H1 (cell line): ENCODE results near the gene RIIAD1. TPM values are rescaled to one million over a fixed set of nuclear protein-coding genes. Genes with fewer than 3 reads are reported as not detected.

Experiments used
- CTCF ChIA-PET: fragments of 300-600 bp; sonication (Branson Sonifier 250); formaldehyde crosslinking; loops from one replicate; lab custom pipeline; 2021; ENCODE audit not compliant: partially characterized antibody; lab: Charles Lee
- POLR2A ChIA-PET: fragments of 300-600 bp; sonication (Branson Sonifier 250); formaldehyde crosslinking; loops from one replicate; lab custom pipeline; 2021; ENCODE audit warnings: inconsistent platforms; ENCODE audit not compliant: partially characterized antibody; lab: Charles Lee
- DNase-seq, 2 experiments: peaks; one replicate each; pipeline versions ENCODE4 v3.0.0 to v3.0.0-alpha.2; 2010 to 2022; ENCODE audit warnings: low spot score in 2 of 2, low read depth in 1 of 2, mixed read lengths in 1 of 2
- FAIRE-seq: peaks from 2 replicates; lab custom pipeline; 2011; peaks lifted over from hg19 to GRCh38; lab: Jason Lieb, UNC
- H2AFZ ChIP-seq: 2 replicates; pipeline ENCODE4 v1.8.1; 2012; ENCODE audit warnings: low read length, inconsistent platforms
- H2AK5ac ChIP-seq: 2 replicates; pipeline ENCODE4 v1.6.1; 2013; ENCODE audit warnings: low read depth, low read length
- H2BK120ac ChIP-seq: replicated peaks from 2 replicates; pipeline ENCODE3; 2013; ENCODE audit warnings: low read depth, low read length, inconsistent platforms
- H2BK12ac ChIP-seq: 2 replicates; pipeline ENCODE4 v1.6.1; 2013; ENCODE audit warnings: low read depth, low read length
- H2BK15ac ChIP-seq: 2 replicates; pipeline ENCODE4 v1.6.1; 2013; ENCODE audit warnings: low read length
- H2BK20ac ChIP-seq: 2 replicates; pipeline ENCODE4 v1.6.1; 2013; ENCODE audit warnings: low read length
- H2BK5ac ChIP-seq: 2 replicates; pipeline ENCODE4 v1.6.1; 2013; ENCODE audit warnings: low read depth, low read length
- H3K14ac ChIP-seq: 2 replicates; pipeline ENCODE4 v1.6.1; 2013; ENCODE audit warnings: inconsistent platforms; ENCODE audit not compliant: insufficient read length
- H3K18ac ChIP-seq: 2 replicates; pipeline ENCODE4 v1.6.1; 2013; ENCODE audit warnings: low read length; ENCODE audit errors: extremely low read depth
- H3K23ac ChIP-seq: 2 replicates; pipeline ENCODE4 v1.6.1; 2013; ENCODE audit warnings: inconsistent platforms; ENCODE audit not compliant: insufficient read length
- H3K23me2 ChIP-seq: 2 replicates; pipeline ENCODE4 v1.6.1; 2013; ENCODE audit warnings: low read depth, low read length
- H3K27ac ChIP-seq: 2 replicates; pipeline ENCODE4 v1.6.1; 2011; ENCODE audit warnings: low read depth, low read length, inconsistent platforms
- H3K27me3 ChIP-seq, 4 experiments: replicated peaks in 1 of 4; 1 replicate in 1 of 4; 2 replicates in 3 of 4; pipeline versions ENCODE4 v1.6.1 to v1.8.1; 2011 to 2013; ENCODE audit warnings: low read length in 3 of 4, mild to moderate bottlenecking in 3 of 4, inconsistent platforms in 2 of 4, mixed read lengths in 2 of 4, moderate library complexity in 1 of 4; ENCODE audit not compliant: control insufficient read depth in 3 of 4, insufficient read depth in 3 of 4; ENCODE audit errors: extremely low read depth in 1 of 4
- H3K36me3 ChIP-seq, 4 experiments: 2 replicates each; pipeline versions ENCODE4 v1.6.1 to v1.8.1; 2011 to 2013; ENCODE audit warnings: mild to moderate bottlenecking in 4 of 4, low read length in 3 of 4, moderate library complexity in 2 of 4, control low read depth in 1 of 4, inconsistent platforms in 1 of 4; ENCODE audit not compliant: insufficient read depth in 4 of 4, control insufficient read depth in 2 of 4
- H3K4ac ChIP-seq: replicated peaks from 2 replicates; pipeline ENCODE3; 2013; ENCODE audit warnings: low read length, low read depth, mixed read lengths, inconsistent platforms; ENCODE audit not compliant: insufficient read length
- H3K4me1 ChIP-seq, 4 experiments: replicated peaks in 1 of 4; 1 replicate in 1 of 4; 2 replicates in 3 of 4; pipeline versions ENCODE4 v1.6.1 to v1.8.1; 2011 to 2013; ENCODE audit warnings: low read length in 3 of 4, inconsistent platforms in 2 of 4, mixed read lengths in 1 of 4; ENCODE audit not compliant: insufficient read depth in 4 of 4, control insufficient read depth in 3 of 4
- H3K4me2 ChIP-seq, 2 experiments: 2 replicates each; pipeline versions ENCODE4 v1.6.1 to v1.8.1; 2011 to 2013; ENCODE audit warnings: low read depth in 2 of 2, low read length in 2 of 2, control low read depth in 1 of 2, inconsistent platforms in 1 of 2, mild to moderate bottlenecking in 1 of 2; ENCODE audit not compliant: insufficient read depth in 1 of 2
- H3K4me3 ChIP-seq, 4 experiments: fragments of 200-600, 300-600 bp in 1 of 4; sonication (generic), shearing (Covaris generic), sonication (Bioruptor Twin) in 1 of 4; 2 replicates each; pipeline versions ENCODE4 v1.5.1 to v1.8.1; 2011 to 2016; ENCODE audit warnings: low read length in 4 of 4, low read depth in 3 of 4, control low read depth in 2 of 4, inconsistent platforms in 2 of 4, mild to moderate bottlenecking in 2 of 4, mixed read lengths in 1 of 4, moderate library complexity in 1 of 4; ENCODE audit not compliant: insufficient read depth in 2 of 4; ENCODE audit errors: extremely low read depth in 1 of 4
- H3K56ac ChIP-seq: replicated peaks from 2 replicates; pipeline ENCODE3; 2013; ENCODE audit warnings: low read depth, mild to moderate bottlenecking, mixed read lengths, low read length, inconsistent platforms; ENCODE audit not compliant: insufficient read length
- H3K79me1 ChIP-seq: 2 replicates; pipeline ENCODE4 v1.6.1; 2013; ENCODE audit warnings: low read depth, low read length, control low read depth
- H3K79me2 ChIP-seq, 2 experiments: 2 replicates each; pipeline versions ENCODE4 v1.6.1 to v1.8.1; 2012 to 2013; ENCODE audit warnings: low read length in 2 of 2, mild to moderate bottlenecking in 2 of 2, inconsistent platforms in 1 of 2; ENCODE audit not compliant: insufficient read depth in 2 of 2, control insufficient read depth in 1 of 2
- H3K9ac ChIP-seq, 4 experiments: replicated peaks in 1 of 4; 1 replicate in 1 of 4; 2 replicates in 3 of 4; pipeline versions ENCODE4 v1.6.1 to v1.8.1; 2011 to 2013; ENCODE audit warnings: low read depth in 3 of 4, low read length in 3 of 4, control low read depth in 2 of 4, mild to moderate bottlenecking in 2 of 4, moderate library complexity in 2 of 4, inconsistent platforms in 1 of 4; ENCODE audit errors: extremely low read depth in 1 of 4
- H3K9me3 ChIP-seq, 2 experiments: 2 replicates each; pipeline versions ENCODE4 v1.6.1 to v1.8.1; 2012 to 2013; ENCODE audit warnings: mild to moderate bottlenecking in 2 of 2, moderate library complexity in 2 of 2, control low read depth in 1 of 2, inconsistent platforms in 1 of 2, low read depth in 1 of 2, low read length in 1 of 2, mixed read lengths in 1 of 2; ENCODE audit not compliant: insufficient read depth in 2 of 2
- H4K20me1 ChIP-seq, 2 experiments: replicated peaks in 1 of 2; 2 replicates each; pipeline versions ENCODE3 to v1.8.1; 2011 to 2013; ENCODE audit warnings: inconsistent platforms in 2 of 2, low read length in 2 of 2, mild to moderate bottlenecking in 1 of 2; ENCODE audit not compliant: insufficient read depth in 2 of 2, control insufficient read depth in 1 of 2
- H4K5ac ChIP-seq: 2 replicates; pipeline ENCODE4 v1.6.1; 2013; ENCODE audit warnings: low read length, low read depth, mixed read lengths, inconsistent platforms; ENCODE audit not compliant: insufficient read length
- H4K8ac ChIP-seq: 2 replicates; pipeline ENCODE4 v1.8.0; 2013; ENCODE audit warnings: mild to moderate bottlenecking, moderate library complexity, low read length, inconsistent platforms; ENCODE audit not compliant: insufficient read depth; ENCODE audit errors: extremely low read depth
- H4K91ac ChIP-seq: replicated peaks from 2 replicates; pipeline ENCODE3; 2013; ENCODE audit warnings: low read length, mixed read lengths, inconsistent platforms; ENCODE audit not compliant: insufficient read length
- BACH1 ChIP-seq: IDR thresholded peaks from 2 replicates; pipeline ENCODE4 v1.6.1; 2012; ENCODE audit warnings: low read length, improper control_type of control experiment
- BCL11A ChIP-seq, 2 experiments: IDR thresholded peaks; one replicate each; pipeline ENCODE4 v1.6.1; 2011; ENCODE audit warnings: low read depth in 2 of 2, low read length in 2 of 2, mild to moderate bottlenecking in 2 of 2
- BRCA1 ChIP-seq: IDR thresholded peaks from 2 replicates; pipeline ENCODE4 v1.6.1; 2012; ENCODE audit warnings: low read depth, low read length, improper control_type of control experiment
- CREB1 ChIP-seq: IDR thresholded peaks from 2 replicates; pipeline ENCODE4 v1.6.1; 2012; ENCODE audit warnings: inconsistent platforms
- EGR1 ChIP-seq: IDR thresholded peaks from 2 replicates; pipeline ENCODE4 v1.6.1; 2011; ENCODE audit warnings: low read depth, low read length, borderline replicate concordance
- HDAC6 ChIP-seq: IDR thresholded peaks from one replicate; pipeline ENCODE4 v1.7.1; 2012; ENCODE audit warnings: low read depth, mild to moderate bottlenecking, inconsistent platforms, low read length, moderate library complexity
- NRF1 ChIP-seq: IDR thresholded peaks from 2 replicates; pipeline ENCODE4 v1.6.1; 2011; ENCODE audit warnings: mild to moderate bottlenecking, low read depth, low read length, improper control_type of control experiment
- POLR2AphosphoS5 ChIP-seq: IDR thresholded peaks from 2 replicates; pipeline ENCODE4 v1.6.1; 2011; ENCODE audit warnings: low read depth, low read length
- RAD21 ChIP-seq, 2 experiments: IDR thresholded peaks in 1 of 2; conservative IDR thresholded peaks in 1 of 2; 2 replicates each; pipeline ENCODE4 v1.6.1; 2011; ENCODE audit warnings: low read depth in 2 of 2, low read length in 2 of 2, improper control_type of control experiment in 1 of 2, inconsistent platforms in 1 of 2, mild to moderate bottlenecking in 1 of 2, moderate library complexity in 1 of 2
- RFX5 ChIP-seq: IDR thresholded peaks from 2 replicates; pipeline ENCODE4 v1.6.1; 2011; ENCODE audit warnings: low read depth, low read length, improper control_type of control experiment, borderline replicate concordance
- SIRT6 ChIP-seq: IDR thresholded peaks from one replicate; pipeline ENCODE4 v1.7.1; 2012; ENCODE audit warnings: low read length, inconsistent platforms
- SP4 ChIP-seq: IDR thresholded peaks from 2 replicates; pipeline ENCODE4 v1.6.1; 2012; ENCODE audit warnings: low read length, inconsistent platforms
- YY1 ChIP-seq: IDR thresholded peaks from 2 replicates; pipeline ENCODE4 v1.6.1; 2011; ENCODE audit warnings: low read depth, mild to moderate bottlenecking, low read length
- WGBS, 2 experiments: shearing (Covaris generic) in 1 of 2; methylation state at CpG; one replicate each; pipeline versions ENCODE4 v1.1.6 to v1.1.7; 2013 to 2015; ENCODE audit warnings: low lambda C conversion rate in 2 of 2, mixed read lengths in 2 of 2, inconsistent platforms in 1 of 2, low coverage in 1 of 2, missing lambda C conversion rate in 1 of 2; ENCODE audit not compliant: insufficient replicate concordance in 2 of 2, insufficient coverage in 1 of 2, insufficient read length in 1 of 2; ENCODE audit errors: extremely low coverage in 1 of 2, missing lambda C conversion rate in 1 of 2; 5-methylcytosine and 5-hydroxymethylcytosine counted together
- polyA plus RNA-seq, 7 experiments: library from polyadenylated mRNA; depleted of rRNA in 3 of 7; stranded (reverse) in 5 of 7; unstranded in 2 of 7; fragments of >200 nt in 5 of 7; fragments of 200-250 nt in 2 of 7; gene quantifications; 1 replicate in 5 of 7; 2 replicates in 1 of 7; 4 replicates in 1 of 7; pipeline versions ENCODE4 v1.2.1 to v1.2.3, GENCODE V29; 2011 to 2013; ENCODE audit warnings: missing spikeins in 2 of 7, mixed read lengths in 2 of 7
- total RNA-seq: library from RNA; stranded (reverse); fragmentation: NEBNext Ultra II Directional; extraction: Animal tissue kit (Norgen Biotek cat#: 25700); gene quantifications from 2 replicates; pipeline ENCODE4 v1.2.1, GENCODE V29; 2021
- TF ChIP-seq, protein P1 (sequence below): IDR thresholded peaks from 2 replicates; pipeline ENCODE4 v1.6.1; 2012; ENCODE audit warnings: low read length, inconsistent platforms

RIIAD1 gene
- total and polyA plus RNA-seq, 2 of the 8 experiments (the other 6 are each of a cell fraction or from before 2014, with no cell fraction given): not detected

DNA sequence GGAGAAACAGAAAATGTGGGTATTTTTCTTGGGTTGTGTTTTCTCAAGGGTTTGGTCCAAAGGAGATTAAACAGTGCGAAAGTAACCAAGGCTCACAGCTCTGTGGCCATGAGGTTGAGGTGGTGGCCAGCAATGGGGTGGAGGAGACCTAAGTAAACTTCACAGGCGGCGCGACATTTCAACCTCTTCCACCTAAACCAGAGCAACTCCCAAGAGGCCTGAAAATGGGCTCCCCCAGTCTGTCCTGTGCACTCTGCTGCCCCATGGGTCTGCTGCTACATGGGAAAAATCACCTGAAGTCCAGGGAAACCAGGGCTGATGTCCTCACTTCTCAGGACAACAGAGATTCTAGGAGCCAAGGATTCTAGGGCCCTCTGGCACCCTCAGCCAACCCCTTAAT, 17.1 kb upstream of the RIIAD1 start:
- H3K27ac ChIP-seq: no peak overlapping the region
- no peak overlapping the region for H3K4me2 ChIP-seq
- peaks cover 0 to 3% of the 10 kb centered on the region in 2 experiments for H4K20me1 ChIP-seq
- peaks cover 0 to 4% (median 1%) of the 10 kb centered on the region in 4 experiments; a peak in 2 of 7 replicates for H3K4me1 ChIP-seq
- POLR2A ChIA-PET: no interaction called here
- no peak overlapping the region for H4K5ac ChIP-seq
- H2BK120ac ChIP-seq: no peak overlapping the region
- H3K18ac ChIP-seq: no peak overlapping the region
- H3K4ac ChIP-seq: no peak overlapping the region
- H4K8ac ChIP-seq: no peak overlapping the region
- H3K36me3 ChIP-seq: peaks cover 3 to 17% (median 5%) of the 10 kb centered on the region in 4 experiments; a peak in 5 of 8 replicates
- H3K23me2 ChIP-seq: no peaks in the 10 kb centered on the region
- no peaks in the 10 kb centered on the region for H3K27me3 ChIP-seq
- H3K23ac ChIP-seq: no peak overlapping the region
- H3K79me2 ChIP-seq: no peaks in the 10 kb centered on the region
- H3K79me1 ChIP-seq: no peaks in the 10 kb centered on the region
- H3K56ac ChIP-seq: no peak overlapping the region
- H3K9me3 ChIP-seq: no peaks in the 10 kb centered on the region
- H2BK12ac ChIP-seq: no peak overlapping the region
- DNase-seq (no peak), FAIRE-seq (no peak)
- no peak overlapping the region for H2AK5ac ChIP-seq
- CTCF ChIA-PET: interaction anchor here (2.3 to 2.6 kb wide), 3 partner anchors 11 to 132 kb away, joined by 6 to 12 read pairs (median 9); no protein-coding TSS in a partner anchor
- H3K4me3 ChIP-seq: no peak overlapping the region
- H2BK20ac ChIP-seq: no peak overlapping the region
- WGBS, 2 experiments: 97% methylated on average over 3 of the region's 4 CpGs; no CpG with 5 or more reads in 1 of the 2 experiments
- no peak overlapping the region for H2AFZ ChIP-seq
- H2BK5ac ChIP-seq: no peak overlapping the region
- H3K14ac ChIP-seq: no peak overlapping the region
- H2BK15ac ChIP-seq: no peak overlapping the region
- H4K91ac ChIP-seq: no peak overlapping the region
- no peak overlapping the region for H3K9ac ChIP-seq
- no peak for TF ChIP-seq BACH1
- TF ChIP-seq SP4: no peak
- TF ChIP-seq NRF1: no peak
- TF ChIP-seq HDAC6: no peak
- TF ChIP-seq RAD21 (IDR thresholded peaks at IDR 0.05 in 1 of 2, conservative IDR thresholded peaks at IDR 0.05 in 1 of 2; ENCODE audit: low read depth in 2 of 2, low read length in 2 of 2): no peak
- TF ChIP-seq, protein P1, sequence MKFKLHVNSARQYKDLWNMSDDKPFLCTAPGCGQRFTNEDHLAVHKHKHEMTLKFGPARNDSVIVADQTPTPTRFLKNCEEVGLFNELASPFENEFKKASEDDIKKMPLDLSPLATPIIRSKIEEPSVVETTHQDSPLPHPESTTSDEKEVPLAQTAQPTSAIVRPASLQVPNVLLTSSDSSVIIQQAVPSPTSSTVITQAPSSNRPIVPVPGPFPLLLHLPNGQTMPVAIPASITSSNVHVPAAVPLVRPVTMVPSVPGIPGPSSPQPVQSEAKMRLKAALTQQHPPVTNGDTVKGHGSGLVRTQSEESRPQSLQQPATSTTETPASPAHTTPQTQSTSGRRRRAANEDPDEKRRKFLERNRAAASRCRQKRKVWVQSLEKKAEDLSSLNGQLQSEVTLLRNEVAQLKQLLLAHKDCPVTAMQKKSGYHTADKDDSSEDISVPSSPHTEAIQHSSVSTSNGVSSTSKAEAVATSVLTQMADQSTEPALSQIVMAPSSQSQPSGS: no peak
- TF ChIP-seq BRCA1: no peak
- TF ChIP-seq SIRT6: no peak
- TF ChIP-seq YY1: no peak
- TF ChIP-seq EGR1: no peak
- TF ChIP-seq POLR2AphosphoS5: no peak
- TF ChIP-seq BCL11A (IDR thresholded peaks at IDR 0.05; ENCODE audit: low read depth in 2 of 2, low read length in 2 of 2): no peak
- no peak for TF ChIP-seq CREB1
- no peak for TF ChIP-seq RFX5
